GM23248 (cell line): ENCODE results near the gene PTGER3.

ENCODE experiments used
- EZH2 ChIP-seq: fragments of 200-600 bp; sonication (generic); IDR thresholded peaks from 2 replicates; pipeline ENCODE4 v1.6.1; 2018; ENCODE audit warnings: antibody characterized with exemption, mild to moderate bottlenecking; ENCODE audit not compliant: insufficient read depth, poor library complexity, severe bottlenecking
- EZH2phosphoT487 ChIP-seq: fragments of 200-600 bp; sonication (generic); IDR thresholded peaks from 2 replicates; pipeline ENCODE4 v1.6.1; 2018; ENCODE audit warnings: antibody characterized with exemption, moderate library complexity, mild to moderate bottlenecking, low read depth; ENCODE audit not compliant: insufficient read depth

DNA sequence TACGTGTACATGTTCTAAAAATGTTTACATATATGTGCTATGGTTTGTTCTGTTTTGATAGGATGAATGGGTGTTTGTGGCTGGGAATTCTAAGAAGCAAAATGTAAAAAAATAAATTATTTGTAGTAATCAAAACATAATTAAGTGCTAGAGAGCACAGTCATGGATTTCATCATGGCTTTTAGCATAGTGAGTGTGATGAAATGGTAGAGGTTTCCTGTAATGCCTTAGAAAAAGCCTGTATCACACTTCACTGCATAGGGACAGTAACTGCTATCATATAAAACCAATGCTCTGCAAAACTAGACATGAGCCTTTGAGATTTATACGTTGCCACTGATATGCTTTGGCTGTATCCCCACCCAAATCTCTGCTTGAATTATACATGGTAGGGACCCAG is 99.8 kb downstream of the PTGER3 start:
- TF ChIP-seq EZH2 (no peak), EZH2phosphoT487 (no peak)
